ENCODE results near the gene SRGAP1. TPM values are rescaled to one million over a fixed set of nuclear protein-coding genes. Genes with fewer than 3 reads are reported as not detected.

Gene SRGAP1
- total and polyA plus RNA-seq, 2 of the 13 experiments (the other 11 are each of a cell fraction or from before 2014, with no cell fraction given): 1.6 to 3.4 TPM

GRCh38 chr12:63843721-63844390 lies 644 bp upstream of the SRGAP1 start (continued):
- TF ChIP-seq ZNF251 (CRISPR knock-in tag; IDR thresholded peaks at IDR 0.05) (no peak), PHF20 (CRISPR knock-in tag; IDR thresholded peaks at IDR 0.05) (peak; percentile 56; the same call in 1 of the 2 replicates), MBNL3 (CRISPR knock-in tag; conservative IDR thresholded peaks at IDR 0.05) (no peak), MNT (IDR thresholded peaks at IDR 0.05) (peak; percentile 25; the same call in 1 of the 2 replicates), FUBP1 (CRISPR knock-in tag; IDR thresholded peaks at IDR 0.05; ENCODE audit: borderline replicate concordance) (no peak), POLR2G (IDR thresholded peaks at IDR 0.05; ENCODE audit: low read depth, low read length) (peak; percentile 48), ZBTB38 (CRISPR knock-in tag; IDR thresholded peaks at IDR 0.05) (peak; percentile 83), TEAD3 (CRISPR knock-in tag; optimal IDR thresholded peaks at IDR 0.05; ENCODE audit: borderline replicate concordance) (peak; percentile 48), ATF3 (CRISPR knock-in tag; IDR thresholded peaks at IDR 0.05) (peak; percentile 55; the same call in 1 of the 2 replicates), TMF1 (CRISPR knock-in tag; IDR thresholded peaks at IDR 0.05; ENCODE audit: low read depth) (peak; percentile 45; the same call in 1 of the 2 replicates), HDAC2 (CRISPR knock-in tag; IDR thresholded peaks at IDR 0.05) (peak; percentile 73), NR2C2 (CRISPR knock-in tag; IDR thresholded peaks at IDR 0.05; ENCODE audit: borderline replicate concordance) (peak; percentile 73; the same call in 1 of the 2 replicates), ARNT2 (CRISPR knock-in tag; IDR thresholded peaks at IDR 0.05; ENCODE audit: low read depth) (peak; percentile 78), ATF7-NPFF (CRISPR knock-in tag; IDR thresholded peaks at IDR 0.05; ENCODE audit: low read depth) (peak; percentile 87; the same call in 1 of the 2 replicates), ZNF207 (IDR thresholded peaks at IDR 0.05; ENCODE audit: borderline replicate concordance) (no peak), BORCS8-MEF2B (CRISPR knock-in tag; IDR thresholded peaks at IDR 0.05) (peak; percentile 76), TERF1 (CRISPR knock-in tag; IDR thresholded peaks at IDR 0.05) (0 out of 2 replicates have a peak, but pooled peaks have one; percentile 35), ZNF672 (CRISPR knock-in tag; IDR thresholded peaks at IDR 0.05) (0 out of 2 replicates have a peak, but pooled peaks have one; percentile 9), ZNF589 (CRISPR knock-in tag; conservative IDR thresholded peaks at IDR 0.05) (no peak), KLF11 (CRISPR knock-in tag; IDR thresholded peaks at IDR 0.05) (0 out of 2 replicates have a peak, but pooled peaks have one; percentile 53), RNF2 (conservative IDR thresholded peaks at IDR 0.05; ENCODE audit: low read depth) (peak; percentile 52; the same call in 1 of the 2 replicates), ZBTB14 (CRISPR knock-in tag; IDR thresholded peaks at IDR 0.05) (peak; percentile 93), PCBP1 (IDR thresholded peaks at IDR 0.05; ENCODE audit: borderline replicate concordance, low read depth, low read length) (no peak), RFX3 (CRISPR knock-in tag; IDR thresholded peaks at IDR 0.05) (no peak), ZNF205 (CRISPR knock-in tag; IDR thresholded peaks at IDR 0.05) (peak; percentile 76; the same call in 1 of the 2 replicates)
